T-helper 22 cell (primary cell): ENCODE results near the gene PGAP2.
A peak's percentile ranks its signal among the peaks of the same experiment; 100 is the strongest.

Experiments
- DNase-seq: peaks from one replicate; pipeline ENCODE4 v3.0.0-alpha.2; 2020; ENCODE audit warnings: low read depth

The PGAP2 gene

DNA sequence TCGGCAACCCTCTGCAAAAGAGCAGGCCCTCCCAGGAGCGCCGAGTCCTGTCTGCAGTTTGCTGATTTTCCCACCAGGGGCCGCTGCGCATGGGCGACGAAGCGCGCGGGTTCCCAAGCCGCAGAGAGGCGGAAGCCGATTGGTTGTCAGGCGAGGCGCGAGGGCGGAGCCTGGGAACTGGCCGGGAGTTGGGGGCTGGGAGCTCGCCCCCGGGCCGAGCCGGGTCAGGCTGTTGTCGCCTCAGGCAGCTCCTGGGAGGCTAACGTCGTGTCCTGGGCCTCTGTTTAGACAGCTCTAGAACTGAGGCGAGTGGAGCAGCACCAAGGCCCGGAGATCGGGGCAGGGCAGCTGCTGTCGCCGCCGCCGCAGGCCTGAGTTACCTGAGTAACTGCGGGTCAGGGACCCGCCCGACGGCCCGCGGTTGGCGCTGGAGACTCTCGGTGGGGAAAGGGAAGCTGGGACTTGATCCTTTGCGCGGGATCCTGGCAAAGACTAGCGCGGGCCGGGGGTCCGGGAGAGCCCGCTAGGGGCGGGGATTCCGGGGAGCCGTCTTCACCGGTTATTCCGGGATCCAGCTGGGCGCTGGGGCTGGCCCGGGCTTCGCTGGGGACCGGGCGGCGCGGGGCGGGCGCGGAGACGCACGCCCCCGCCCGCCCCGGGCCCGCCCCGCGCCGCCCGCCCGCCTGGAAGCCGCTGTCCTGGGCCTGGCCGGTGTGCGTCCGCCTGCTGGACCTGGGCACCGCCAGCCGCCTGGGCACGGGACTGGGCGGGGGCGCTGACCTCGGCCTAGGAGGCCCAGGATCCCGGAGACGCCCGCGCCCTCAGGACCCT, 46.8 kb downstream of the PGAP2 start, which contains the start of gene STIM1:
TSS of gene STIM1 (plus strand) at position 688 of the 831 bp plus-strand sequence. CDS start 607 bp downstream, outside the sequence.
- peak; percentile 92 for DNase-seq

DNA sequence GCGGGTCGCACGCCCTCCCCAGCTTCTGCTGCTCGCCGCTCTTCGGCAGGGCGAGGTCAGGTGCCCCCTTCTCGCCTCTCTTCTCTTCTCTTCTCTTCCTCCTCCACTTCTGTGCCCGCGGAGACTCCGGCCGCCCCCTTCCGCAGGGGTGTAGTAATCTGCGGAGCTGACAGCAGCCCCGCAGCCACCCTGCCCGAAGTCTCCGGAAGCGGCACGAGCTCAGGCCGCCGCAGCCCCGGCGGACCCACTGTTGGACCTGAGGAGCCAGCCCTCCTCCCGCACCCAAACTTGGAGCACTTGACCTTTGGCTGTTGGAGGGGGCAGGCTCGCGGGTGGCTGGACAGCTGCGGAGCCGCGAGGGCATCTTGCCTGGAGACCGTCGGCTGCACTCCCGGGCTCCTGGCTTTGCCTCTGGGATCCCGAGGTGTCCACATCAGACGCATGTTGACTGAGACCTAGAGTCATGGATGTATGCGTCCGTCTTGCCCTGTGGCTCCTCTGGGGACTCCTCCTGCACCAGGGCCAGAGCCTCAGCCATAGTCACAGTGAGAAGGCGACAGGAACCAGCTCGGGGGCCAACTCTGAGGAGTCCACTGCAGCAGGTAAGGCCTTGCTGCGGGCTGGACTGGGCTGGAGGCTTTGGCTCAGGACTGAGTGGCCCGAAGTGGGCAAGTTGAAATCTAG, 47.6 kb downstream of the PGAP2 start:
- peak; percentile 28 for DNase-seq

DNA sequence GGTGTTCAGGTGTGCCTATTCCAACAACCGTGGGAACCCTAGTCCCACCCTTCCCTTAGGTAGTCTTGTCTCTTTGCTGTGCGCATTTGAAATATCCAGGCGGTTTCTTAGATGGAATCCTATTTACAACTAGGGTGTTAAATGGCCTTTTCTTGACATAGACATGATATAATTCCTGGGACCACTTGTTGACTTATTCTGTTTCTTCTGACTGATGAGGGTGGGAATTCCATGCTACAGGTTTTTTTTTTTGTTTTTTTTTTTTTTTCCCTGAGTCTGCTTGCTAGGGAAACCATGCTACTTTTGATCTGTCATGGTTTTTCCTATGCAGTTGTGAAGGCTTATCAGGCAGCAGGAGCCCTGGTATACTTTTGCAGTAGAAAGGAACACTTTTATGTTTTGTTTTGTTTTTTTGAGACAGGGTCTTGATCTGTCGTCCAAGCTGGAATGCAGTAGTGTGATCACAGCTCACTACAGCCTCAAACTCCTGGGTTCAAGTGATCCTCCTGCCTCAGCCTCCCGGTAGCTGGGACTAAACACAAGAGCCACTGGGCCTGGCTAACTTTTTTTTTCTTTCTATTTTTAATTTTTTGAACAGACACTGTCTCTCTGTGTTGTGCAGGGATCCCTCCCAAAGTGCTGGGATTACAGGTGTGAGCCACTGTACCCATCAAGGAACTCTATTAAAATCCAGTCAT, 48.6 kb downstream of the PGAP2 start:
- no peak for DNase-seq

DNA sequence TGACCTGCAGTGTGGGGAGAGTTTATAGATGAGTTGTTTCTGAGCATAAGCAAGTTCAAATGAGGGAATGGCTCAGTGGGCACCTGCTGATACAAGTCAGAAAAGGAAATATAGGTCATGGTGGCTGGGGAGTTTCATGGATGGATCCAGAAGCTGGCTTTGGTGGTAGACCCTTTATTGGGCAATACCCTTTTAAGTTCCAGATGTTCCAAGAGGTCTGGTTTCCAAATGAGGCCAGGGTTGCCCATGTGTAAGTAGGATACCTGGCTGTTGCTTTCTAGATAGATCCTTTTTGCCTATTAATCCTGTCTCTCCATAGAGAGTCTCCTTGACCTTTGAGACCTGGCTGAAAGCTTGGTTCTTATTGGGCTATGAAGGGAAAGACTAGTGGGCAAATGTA, 49.3 kb downstream of the PGAP2 start:
- no peak for DNase-seq

DNA sequence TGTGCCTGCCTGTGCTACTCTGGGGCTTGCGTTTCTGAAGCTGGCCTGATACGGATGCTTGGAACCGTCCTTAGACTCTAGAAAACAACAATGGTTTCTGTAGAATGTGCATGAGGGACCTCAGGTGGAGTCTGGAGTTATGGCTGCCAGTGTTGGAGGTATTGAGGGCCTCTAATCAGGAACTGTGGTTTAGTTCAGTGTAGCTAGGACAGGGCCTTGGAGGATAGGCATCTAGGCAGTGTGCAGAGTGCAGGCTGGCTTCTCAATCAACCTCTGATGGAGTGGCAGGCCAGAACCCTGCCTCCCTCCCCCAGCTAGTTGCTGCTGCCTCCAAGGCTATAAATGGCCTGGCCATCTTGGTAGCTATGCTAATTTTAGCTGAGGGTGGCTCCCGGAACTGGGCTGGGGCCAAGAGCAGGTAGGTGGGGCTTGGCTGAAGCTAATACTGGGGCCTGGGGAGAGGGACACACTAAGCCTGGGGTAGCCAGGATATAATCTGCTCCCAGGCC, 51.1 kb downstream of the PGAP2 start:
- no peak for DNase-seq

DNA sequence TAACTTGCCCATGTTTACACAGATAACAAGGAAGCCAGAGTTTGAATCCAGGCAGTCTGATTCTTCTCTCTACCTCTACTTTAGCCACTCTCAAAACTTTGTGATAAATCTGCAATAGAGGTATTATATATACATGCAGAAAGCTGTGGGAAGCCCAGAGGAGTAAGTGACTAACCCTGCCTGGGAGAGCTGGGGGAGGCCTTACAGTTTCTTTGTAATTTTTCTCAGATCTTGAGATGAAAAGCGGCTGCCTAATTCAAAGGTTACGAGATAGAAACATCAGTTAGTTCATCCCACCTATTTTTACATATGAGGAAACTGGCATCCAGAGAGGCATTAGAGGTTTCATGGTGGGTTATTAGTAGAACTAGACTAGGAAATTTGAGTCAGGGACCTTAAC, 52.0 kb downstream of the PGAP2 start:
- no peak for DNase-seq

DNA sequence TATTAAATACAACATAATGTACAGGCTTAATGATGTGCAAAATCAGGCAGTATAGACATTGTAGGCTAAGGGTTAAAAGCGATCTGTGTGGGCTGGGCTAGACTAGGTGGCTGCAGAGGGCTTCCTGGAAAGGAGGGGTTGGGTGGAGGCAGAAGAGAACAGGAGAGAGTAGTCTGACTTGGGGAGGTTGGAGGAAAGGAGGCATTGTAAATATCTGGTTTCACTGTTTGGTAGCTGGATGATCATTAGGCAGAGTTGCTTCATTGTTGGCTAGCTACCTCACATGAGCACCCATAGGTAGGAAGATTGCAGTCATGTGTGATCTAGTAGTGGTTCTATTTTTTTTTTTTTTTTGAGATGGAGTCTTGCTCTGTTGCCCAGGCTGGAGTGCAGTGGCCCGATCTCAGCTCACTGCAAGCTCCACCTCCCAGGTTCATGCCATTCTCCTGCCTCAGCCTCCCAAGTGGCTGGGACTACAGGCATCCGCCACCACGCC, 52.6 kb downstream of the PGAP2 start:
- DNase-seq: peak; percentile 35

DNA sequence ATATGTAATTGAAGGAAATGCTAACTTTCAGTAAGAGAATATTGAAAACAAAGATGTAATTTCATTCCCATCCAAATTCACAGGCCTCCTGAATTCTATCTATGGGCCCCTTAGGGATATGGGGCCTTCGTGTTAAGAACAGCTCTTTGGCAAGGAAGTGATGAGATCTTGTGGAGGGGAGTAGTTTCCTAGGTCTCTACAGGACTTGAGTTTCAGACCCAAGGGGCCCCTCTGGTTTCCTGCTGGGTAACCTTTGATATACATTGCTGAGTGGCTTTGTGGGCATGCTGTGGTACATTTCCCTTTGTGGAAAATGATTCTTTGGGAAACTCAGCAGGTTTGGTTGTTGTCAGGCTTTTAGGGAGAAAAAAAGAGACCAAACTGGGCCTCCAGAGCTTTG, 53.3 kb downstream of the PGAP2 start:
- no peak for DNase-seq

DNA sequence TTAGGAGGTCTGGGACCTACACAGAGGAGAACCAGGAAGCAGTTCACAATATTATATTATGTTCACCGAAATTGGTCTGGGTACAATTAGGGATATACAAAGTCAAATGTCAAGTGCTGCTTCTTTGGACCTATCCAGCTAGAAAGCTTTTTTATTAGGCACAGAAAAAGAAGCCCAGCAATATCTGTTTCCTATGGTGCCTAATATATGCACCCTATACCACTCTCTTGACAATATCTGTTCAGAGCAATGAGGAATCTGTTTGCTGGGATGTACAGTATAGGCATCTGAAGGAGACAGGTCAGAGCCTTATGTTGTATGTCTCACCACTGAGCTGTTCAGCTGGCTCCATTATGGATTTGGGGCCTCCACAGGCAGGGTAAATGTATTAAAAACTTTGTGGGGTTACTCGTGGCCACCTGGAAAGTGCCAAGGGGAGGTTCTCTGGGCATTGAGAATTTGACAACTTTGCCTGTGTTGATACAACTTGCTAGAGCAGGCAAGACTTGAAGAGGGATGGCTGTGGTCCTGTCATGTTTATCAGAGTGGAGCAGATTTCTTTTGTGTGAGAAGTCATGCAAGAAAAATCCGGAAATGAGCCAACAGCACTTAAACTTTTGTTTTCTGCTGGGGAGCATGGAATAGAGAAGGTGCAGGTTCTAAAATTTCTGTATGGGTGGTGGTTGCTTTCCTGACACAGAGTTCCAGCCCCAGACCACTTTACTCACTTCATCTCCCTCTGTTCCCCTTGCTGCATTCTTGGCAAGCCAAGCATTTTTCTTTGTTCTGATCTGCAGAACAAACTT, 57.2 kb downstream of the PGAP2 start:
- DNase-seq: no peak

DNA sequence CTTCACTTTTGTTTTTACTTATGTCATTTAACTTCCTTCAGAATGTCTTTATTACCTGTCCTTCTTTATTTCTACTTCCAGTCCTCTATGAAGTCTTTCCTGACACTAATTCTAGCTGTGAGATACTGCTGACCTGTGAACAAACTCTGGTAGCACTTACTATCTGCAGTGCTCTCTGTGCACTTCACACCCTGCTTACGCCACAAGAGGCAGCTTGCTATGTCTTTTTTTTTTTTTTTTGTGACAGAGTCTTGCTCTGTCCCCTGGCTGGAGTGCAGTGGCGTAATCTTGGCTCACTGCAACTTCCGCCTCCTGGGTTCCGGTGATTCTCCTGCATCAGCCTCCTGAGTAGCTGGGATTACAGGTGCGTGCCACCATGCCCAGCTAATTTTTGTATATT, 57.8 kb downstream of the PGAP2 start:
- DNase-seq: no peak

DNA sequence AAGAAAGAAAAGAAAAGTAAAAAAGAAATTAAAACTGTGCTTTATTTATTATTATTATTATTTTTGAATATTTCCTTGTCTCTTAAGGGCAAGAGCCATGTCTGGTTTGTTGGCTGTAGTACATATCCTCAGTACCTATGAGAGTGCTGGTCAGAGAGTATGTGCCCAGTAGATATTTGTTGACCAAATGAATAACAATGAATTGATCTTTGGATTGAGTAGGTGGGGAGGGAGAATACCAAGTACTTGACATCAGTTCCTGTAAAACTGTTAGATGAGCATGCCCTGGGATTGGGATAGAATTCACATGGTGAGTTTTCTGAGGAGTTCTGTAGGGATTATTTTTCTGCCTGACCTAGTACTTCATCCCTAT, 58.5 kb downstream of the PGAP2 start:
- no peak for DNase-seq

DNA sequence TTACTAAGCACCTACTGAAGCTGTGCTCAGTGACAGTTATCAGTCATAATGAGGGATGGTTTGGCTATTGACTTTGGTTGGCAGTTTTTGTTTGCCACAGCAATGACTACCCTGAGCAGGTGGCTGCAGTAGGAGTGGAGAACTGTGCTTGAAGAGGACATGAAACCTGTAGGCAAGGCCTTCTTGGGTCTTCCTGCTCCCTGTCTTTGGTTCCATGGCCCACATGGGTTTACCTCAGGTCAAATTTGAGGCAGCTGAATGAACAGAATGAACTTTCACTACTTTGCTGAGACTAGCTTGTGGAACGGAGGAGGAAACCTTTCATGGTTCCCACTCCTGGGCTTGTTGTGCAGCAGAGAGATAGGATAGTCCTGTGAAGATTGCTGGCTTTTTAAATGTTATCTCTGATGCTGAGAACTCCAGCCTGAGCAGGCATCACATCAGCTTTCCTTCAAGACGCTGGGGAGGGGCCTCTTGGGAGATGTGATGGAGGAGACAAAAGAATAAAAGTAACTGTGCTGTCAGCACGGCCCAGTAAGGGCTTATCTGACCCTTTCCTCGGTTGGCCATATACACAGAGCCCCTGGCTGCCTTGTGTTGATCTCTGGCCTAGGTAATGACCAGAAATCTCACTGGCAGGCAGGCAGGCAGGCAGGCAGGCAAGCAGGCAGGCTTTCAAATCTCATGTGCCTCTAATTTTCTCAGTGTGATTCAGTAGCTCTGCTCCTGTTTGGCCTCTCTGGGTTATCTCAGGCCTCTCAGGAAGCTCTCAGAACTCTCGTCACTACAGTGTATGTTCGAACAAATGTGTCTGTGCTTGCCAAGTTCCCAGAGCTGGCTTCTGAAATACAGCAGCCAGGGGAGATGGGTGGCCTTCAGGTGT, 59.1 kb downstream of the PGAP2 start:
- DNase-seq: no peak

DNA sequence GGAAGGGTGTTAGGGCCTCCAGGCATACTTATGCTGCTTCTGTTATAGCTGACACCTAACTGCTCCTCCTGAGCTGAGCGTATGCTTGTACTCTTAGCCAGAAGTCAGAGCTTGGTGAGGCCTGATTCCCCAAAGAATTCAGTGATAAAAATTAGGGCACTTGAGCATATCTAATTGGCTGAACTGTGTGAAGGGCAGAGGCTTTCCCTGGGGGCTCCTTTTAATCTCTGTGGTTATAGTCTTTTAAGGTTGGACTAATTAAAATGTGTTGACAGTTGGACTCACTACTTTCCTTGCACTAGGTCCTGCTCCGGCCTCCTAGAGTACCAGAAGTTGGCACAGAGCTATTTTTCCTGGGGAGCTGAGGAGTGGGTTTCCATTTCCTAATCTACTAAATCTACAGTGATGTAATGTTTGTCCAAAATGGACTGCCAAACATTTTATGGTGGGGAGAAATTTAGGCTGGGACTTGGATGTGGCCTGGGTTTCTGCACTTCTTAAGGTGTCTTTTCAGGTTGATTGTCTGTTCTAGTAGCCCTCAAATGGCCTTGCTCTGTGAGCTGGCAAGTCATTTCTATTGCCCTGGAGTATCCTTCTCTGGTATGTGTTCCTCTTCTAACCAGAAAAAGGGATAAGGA, 65.5 kb downstream of the PGAP2 start:
- DNase-seq: no peak
